Activated naive CD8-positive, alpha-beta T cell treated with anti-CD3 and anti-CD28 coated beads, Interleukin-2, amount 50 U/mL, for 24 hours (primary cell): ENCODE measurements around the gene HNRNPC.
"Not testable (repeated sequence)": the region's sequence is repeated elsewhere in the genome, so short reads cannot be mapped to it uniquely, and the experiment has no call there.

Source experiments
- ATAC-seq: fragments of 150-1000 bp; cut with Tn5 transposase; one replicate; pipeline ENCODE4 v1.10.0; 2021
- DNase-seq: peaks from one replicate; pipeline ENCODE4 v3.0.0; 2021
- H3K27ac Mint-ChIP-seq: one replicate; pipeline ENCODE4 v1.8.0; 2021; ENCODE audit warnings: mild to moderate bottlenecking, mixed read lengths
- H3K27me3 Mint-ChIP-seq: one replicate; pipeline ENCODE4 v1.8.0; 2021; ENCODE audit warnings: mixed read lengths
- H3K36me3 Mint-ChIP-seq: one replicate; pipeline ENCODE4 v1.8.0; 2021; ENCODE audit warnings: low read depth, mixed read lengths
- H3K4me1 Mint-ChIP-seq: one replicate; pipeline ENCODE4 v1.8.0; 2021; ENCODE audit warnings: mixed read lengths
- H3K4me3 Mint-ChIP-seq: one replicate; pipeline ENCODE4 v1.8.0; 2021; ENCODE audit warnings: mild to moderate bottlenecking, moderate library complexity, mixed read lengths
- H3K9me3 Mint-ChIP-seq: one replicate; pipeline ENCODE4 v1.8.0; 2021; ENCODE audit warnings: mixed read lengths

HNRNPC gene

DNA sequence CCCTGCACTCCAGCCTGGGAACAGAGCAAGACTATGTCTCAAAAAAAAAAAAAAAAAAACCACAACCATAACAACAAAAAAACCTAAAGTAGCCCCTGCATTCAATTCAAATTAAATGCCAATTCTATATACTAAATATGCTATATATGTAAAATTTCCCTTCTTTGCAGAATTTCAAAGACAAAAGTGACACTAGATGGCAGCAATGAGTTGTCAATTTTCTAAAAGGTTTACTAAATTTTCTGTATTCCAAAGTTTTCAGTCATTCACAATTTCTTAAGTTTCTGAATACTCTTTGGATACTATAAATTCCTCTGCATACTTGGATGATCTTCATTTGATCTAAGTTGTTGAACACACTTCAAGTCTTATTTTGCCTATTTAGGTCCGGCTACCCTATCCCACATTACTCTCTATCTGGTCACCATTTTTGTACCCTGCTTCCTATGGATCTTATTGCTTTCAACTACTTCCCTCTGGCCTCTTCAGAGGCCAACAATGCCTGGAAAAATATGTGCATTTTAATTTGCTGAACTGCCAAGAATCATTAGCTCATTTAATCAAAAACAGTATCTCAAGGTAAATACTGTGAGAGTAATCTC, 27.9 kb downstream of the HNRNPC start:
- H3K27me3 Mint-ChIP-seq: no peaks in the 10 kb centered on the region
- peak overlapping the region; percentile 2 for H3K4me3 Mint-ChIP-seq
- H3K27ac Mint-ChIP-seq: peak overlapping the region; percentile 48
- ATAC-seq (no peak), DNase-seq (no peak)
- H3K4me1 Mint-ChIP-seq: peaks cover 85% of the 10 kb centered on the region
- H3K9me3 Mint-ChIP-seq: no peaks in the 10 kb centered on the region
- H3K36me3 Mint-ChIP-seq: peaks cover 80% of the 10 kb centered on the region

DNA sequence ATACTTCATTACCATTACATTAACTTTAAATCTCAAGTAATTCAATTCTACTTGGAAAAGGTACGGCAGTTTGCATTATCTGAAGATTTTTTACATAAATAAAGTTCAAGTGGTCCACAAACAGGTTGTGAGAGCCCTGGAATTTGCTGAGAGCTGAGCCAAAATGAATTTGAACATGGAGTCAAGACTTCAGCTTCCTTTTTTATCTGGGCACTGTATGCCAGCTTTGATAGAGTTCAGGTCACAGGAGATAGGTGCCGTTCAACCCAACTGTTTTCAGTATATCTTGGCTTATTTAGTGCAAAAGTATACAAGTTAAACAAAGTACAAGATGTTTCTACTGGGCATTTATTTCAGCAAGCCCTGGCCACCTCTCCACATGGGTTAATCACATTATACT, 28.8 kb downstream of the HNRNPC start:
- ATAC-seq (no peak), DNase-seq (no peak)
- Mint-ChIP-seq H3K27me3 (no peaks in the 10 kb centered on the region), H3K27ac (peak overlapping the region; percentile 42), H3K9me3 (no peaks in the 10 kb centered on the region), H3K4me3 (no peak overlapping the region), H3K36me3 (peaks cover 82% of the 10 kb centered on the region), H3K4me1 (peaks cover 87% of the 10 kb centered on the region)

GRCh38 chr14:21238823-21239518, 30.3 kb downstream of the HNRNPC start:
- H3K9me3 Mint-ChIP-seq: no peaks in the 10 kb centered on the region
- no peak overlapping the region for H3K4me3 Mint-ChIP-seq
- no peak overlapping the region for H3K27ac Mint-ChIP-seq
- no peaks in the 10 kb centered on the region for H3K27me3 Mint-ChIP-seq
- ATAC-seq (no peak), DNase-seq (no peak)
- peaks cover 85% of the 10 kb centered on the region for H3K36me3 Mint-ChIP-seq
- peaks cover 90% of the 10 kb centered on the region for H3K4me1 Mint-ChIP-seq

- Mint-ChIP-seq H3K27me3 (no peaks in the 10 kb centered on the region), H3K36me3 (peaks cover 86% of the 10 kb centered on the region), H3K9me3 (no peaks in the 10 kb centered on the region), H3K27ac (peak overlapping the region; percentile 54), H3K4me3 (no peak overlapping the region), H3K4me1 (peaks cover 92% of the 10 kb centered on the region)
- ATAC-seq: no peak
- no peak for DNase-seq
Measured at GRCh38 chr14:21236948-21237797, 32.1 kb downstream of the HNRNPC start.

- peak overlapping the region; percentile 38 for H3K4me3 Mint-ChIP-seq
- H3K27ac Mint-ChIP-seq: peak overlapping the region; percentile 64
- no peaks in the 10 kb centered on the region for H3K27me3 Mint-ChIP-seq
- H3K9me3 Mint-ChIP-seq: no peaks in the 10 kb centered on the region
- DNase-seq (no peak), ATAC-seq (no peak)
- peaks cover 93% of the 10 kb centered on the region for H3K36me3 Mint-ChIP-seq
- peaks cover 95% of the 10 kb centered on the region for H3K4me1 Mint-ChIP-seq
Measured at GRCh38 chr14:21234112-21234511, 35.1 kb downstream of the HNRNPC start.

GRCh38 chr14:21233457-21234076, 35.7 kb downstream of the HNRNPC start:
- no peak for DNase-seq
- Mint-ChIP-seq H3K27me3 (no peaks in the 10 kb centered on the region), H3K4me1 (peaks cover 91% of the 10 kb centered on the region), H3K27ac (peak overlapping the region; percentile 64), H3K4me3 (peak overlapping the region; percentile 38), H3K9me3 (no peaks in the 10 kb centered on the region), H3K36me3 (peaks cover 88% of the 10 kb centered on the region)
- ATAC-seq: no peak

DNA sequence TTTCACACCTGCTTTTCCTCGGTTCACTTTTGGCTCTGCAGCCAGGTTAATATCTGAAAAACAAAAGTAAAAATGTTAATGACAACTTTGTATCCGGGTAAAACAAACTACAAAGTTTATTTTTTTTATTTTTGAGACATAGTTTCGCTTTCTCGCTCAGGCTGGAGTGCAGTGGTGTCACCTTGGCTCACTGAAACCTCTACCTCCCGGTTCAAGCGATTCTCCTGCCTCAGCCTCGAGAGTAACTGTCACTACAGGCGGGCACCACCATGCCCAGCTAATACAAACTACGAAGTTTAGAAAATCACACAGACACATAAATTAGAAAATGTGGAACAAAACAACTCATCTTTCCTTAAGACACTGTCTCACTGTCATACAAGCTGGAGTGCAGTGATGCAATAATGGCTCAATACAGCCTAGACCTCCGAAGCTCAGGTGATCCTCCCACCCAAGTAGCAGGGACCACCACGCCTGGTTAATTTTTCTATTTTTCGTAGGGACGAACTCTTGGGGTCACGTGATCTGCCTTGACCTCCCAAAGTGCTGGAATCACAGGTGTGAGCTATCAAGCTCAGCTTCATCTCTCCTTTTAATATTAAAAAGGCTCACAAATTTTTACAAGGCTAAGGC, 38.1 kb downstream of the HNRNPC start:
- ATAC-seq (no peak), DNase-seq (no peak)
- Mint-ChIP-seq H3K27me3 (no peaks in the 10 kb centered on the region), H3K9me3 (no peaks in the 10 kb centered on the region), H3K27ac (peak overlapping the region; percentile 85), H3K36me3 (peaks cover 90% of the 10 kb centered on the region), H3K4me3 (peak overlapping the region; percentile 49), H3K4me1 (peaks cover 86% of the 10 kb centered on the region)

GRCh38 chr14:21229821-21230220, 39.4 kb downstream of the HNRNPC start:
- Mint-ChIP-seq H3K4me1 (peaks cover 82% of the 10 kb centered on the region), H3K36me3 (peaks cover 85% of the 10 kb centered on the region), H3K9me3 (no peaks in the 10 kb centered on the region), H3K4me3 (no peak overlapping the region), H3K27me3 (no peaks in the 10 kb centered on the region), H3K27ac (peak overlapping the region; percentile 85)
- DNase-seq (no peak), ATAC-seq (peak; percentile 77)

DNA sequence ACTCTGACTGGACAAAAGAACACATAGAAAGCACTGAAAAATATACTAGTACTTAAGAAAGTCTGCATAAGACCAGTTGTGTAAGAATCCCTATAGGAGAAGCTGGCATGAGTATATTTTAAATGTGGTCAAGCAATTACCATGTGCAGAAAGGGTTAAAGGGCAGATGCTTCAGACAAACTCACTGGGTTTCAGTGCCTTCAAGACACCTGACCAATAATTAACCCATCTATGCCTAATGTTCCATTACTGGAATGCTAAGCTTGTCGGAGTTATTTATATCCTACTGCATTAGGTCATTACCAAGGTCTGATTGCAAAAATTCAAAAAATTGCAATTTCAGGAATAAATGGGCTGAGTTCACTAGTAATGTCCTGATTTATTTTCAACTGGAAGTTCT, 41.3 kb downstream of the HNRNPC start:
- DNase-seq: no peak
- Mint-ChIP-seq H3K36me3 (peaks cover 82% of the 10 kb centered on the region), H3K4me1 (peaks cover 81% of the 10 kb centered on the region), H3K27ac (no peak overlapping the region), H3K27me3 (no peaks in the 10 kb centered on the region), H3K9me3 (no peaks in the 10 kb centered on the region), H3K4me3 (no peak overlapping the region)
- ATAC-seq: no peak

DNA sequence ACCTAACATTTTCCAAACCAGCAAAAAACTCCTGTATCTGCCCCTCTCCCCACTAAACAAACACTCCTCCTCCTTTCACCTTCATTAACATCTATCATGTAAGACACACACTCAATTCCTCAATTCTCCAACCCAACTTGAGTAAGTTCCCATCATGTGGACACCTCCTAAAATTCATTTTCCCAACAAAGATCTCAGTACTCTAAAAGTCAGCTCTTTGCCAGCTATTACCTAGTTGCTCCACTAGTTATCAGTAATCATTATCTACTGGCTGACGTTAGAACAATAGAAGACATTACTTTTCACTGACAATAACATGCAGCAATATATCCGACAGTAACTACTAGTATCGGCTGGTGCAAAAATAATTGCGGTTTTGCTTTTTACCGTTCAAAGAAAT, 42.1 kb downstream of the HNRNPC start:
- ATAC-seq (no peak), DNase-seq (no peak)
- no peak overlapping the region for H3K4me3 Mint-ChIP-seq
- H3K27me3 Mint-ChIP-seq: no peaks in the 10 kb centered on the region
- peaks cover 82% of the 10 kb centered on the region for H3K36me3 Mint-ChIP-seq
- peak overlapping the region; percentile 48 for H3K27ac Mint-ChIP-seq
- H3K4me1 Mint-ChIP-seq: peaks cover 81% of the 10 kb centered on the region
- H3K9me3 Mint-ChIP-seq: no peaks in the 10 kb centered on the region

DNA sequence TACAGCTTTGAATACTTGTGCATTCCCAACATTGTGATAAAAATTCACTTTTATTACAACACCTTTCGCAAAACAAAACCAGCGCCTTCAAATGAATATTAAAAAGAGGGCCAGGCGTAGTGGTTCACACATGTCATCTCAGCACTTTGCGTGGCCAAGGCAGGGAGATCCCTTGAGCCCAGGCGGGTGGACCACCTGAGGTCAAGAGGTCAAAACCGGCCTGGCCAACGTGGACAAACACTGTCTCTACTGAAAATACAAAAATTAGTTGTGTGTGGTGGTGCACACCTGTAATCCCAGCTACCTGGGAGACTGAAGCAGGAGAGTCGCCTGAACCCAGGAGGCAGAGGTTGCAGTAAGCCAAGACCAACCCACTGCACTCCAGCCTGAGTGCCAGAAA, 42.8 kb downstream of the HNRNPC start:
- Mint-ChIP-seq H3K9me3 (no peaks in the 10 kb centered on the region), H3K27me3 (no peaks in the 10 kb centered on the region), H3K4me3 (no peak overlapping the region), H3K27ac (peak overlapping the region; percentile 48), H3K36me3 (peaks cover 82% of the 10 kb centered on the region), H3K4me1 (peaks cover 82% of the 10 kb centered on the region)
- no peak for ATAC-seq
- DNase-seq: no peak

GRCh38 chr14:21225164-21225563, 44.1 kb downstream of the HNRNPC start:
- peaks cover 78% of the 10 kb centered on the region for H3K36me3 Mint-ChIP-seq
- not testable (repeated sequence) for H3K9me3 Mint-ChIP-seq, DNase-seq, H3K27me3 Mint-ChIP-seq, ATAC-seq, H3K4me3 Mint-ChIP-seq, H3K27ac Mint-ChIP-seq
- H3K4me1 Mint-ChIP-seq: peaks cover 81% of the 10 kb centered on the region

DNA sequence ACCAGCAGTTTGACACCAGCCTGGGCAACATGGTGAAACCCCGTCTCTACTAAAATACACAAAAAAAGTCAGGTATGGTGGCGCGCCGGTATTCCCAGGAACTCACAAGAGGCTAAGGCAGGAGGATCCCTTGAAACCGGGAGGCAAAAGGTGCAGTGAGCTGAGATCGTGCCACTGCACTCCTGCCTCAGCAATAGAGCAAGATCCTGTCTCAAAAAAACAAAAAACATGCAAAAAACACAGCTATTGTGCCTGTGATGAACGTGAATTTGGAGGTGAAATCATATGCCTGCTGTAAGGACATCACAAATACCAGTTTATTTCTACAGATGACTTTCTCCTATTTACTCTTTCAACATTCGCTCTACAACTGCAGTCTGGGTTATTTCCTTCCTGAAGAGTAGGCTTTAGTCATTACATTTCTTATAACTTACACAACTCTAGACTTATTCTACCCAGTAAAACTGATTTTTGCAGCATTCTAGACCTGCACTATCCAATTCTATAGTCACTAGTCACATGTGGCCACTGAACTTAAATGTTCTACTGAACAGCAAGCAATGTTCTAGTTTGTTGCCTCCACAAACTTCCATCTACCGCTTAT, 48.3 kb downstream of the HNRNPC start:
- H3K36me3 Mint-ChIP-seq: peaks cover 80% of the 10 kb centered on the region
- peak overlapping the region; percentile 28 for H3K4me3 Mint-ChIP-seq
- DNase-seq: no peak

More for the DNA sequence above, 48.3 kb downstream of the HNRNPC start:
- H3K27ac Mint-ChIP-seq: peak overlapping the region; percentile 75
- H3K27me3 Mint-ChIP-seq: no peaks in the 10 kb centered on the region
- peaks cover 93% of the 10 kb centered on the region for H3K4me1 Mint-ChIP-seq
- no peak for ATAC-seq
- no peaks in the 10 kb centered on the region for H3K9me3 Mint-ChIP-seq
